IMR-90 (cell line): Measurements from ENCODE around the gene UEVLD.

ENCODE experiments used
- CHD1 ChIP-seq: IDR thresholded peaks from 2 replicates; pipeline ENCODE4 v1.6.1; 2012; ENCODE audit warnings: low read depth, low read length, improper control_type of control experiment
- CTCF ChIP-seq: conservative IDR thresholded peaks from 2 replicates; pipeline ENCODE4 v1.5.1; 2012; ENCODE audit warnings: mild to moderate bottlenecking, low read depth, low read length, improper control_type of control experiment
- POLR2A ChIP-seq: IDR thresholded peaks from 2 replicates; pipeline ENCODE4 v1.6.1; 2012; ENCODE audit warnings: mild to moderate bottlenecking, low read depth, low read length
- RAD21 ChIP-seq: IDR thresholded peaks from 2 replicates; pipeline ENCODE4 v1.6.1; 2012; ENCODE audit warnings: low read length, improper control_type of control experiment
- RCOR1 ChIP-seq: IDR thresholded peaks from 2 replicates; pipeline ENCODE4 v1.6.1; 2012; ENCODE audit warnings: mild to moderate bottlenecking, low read length, improper control_type of control experiment; ENCODE audit not compliant: insufficient replicate concordance
- RFX5 ChIP-seq: IDR thresholded peaks from 2 replicates; pipeline ENCODE4 v1.8.0; 2012; ENCODE audit warnings: low read depth, mild to moderate bottlenecking, low read length, moderate library complexity
- SMC3 ChIP-seq: fragments of 150-350 bp; IDR thresholded peaks from 2 replicates; pipeline ENCODE4 v1.6.1; 2016; ENCODE audit warnings: low read depth, mild to moderate bottlenecking, antibody characterized with exemption, low read length, moderate library complexity

DNA sequence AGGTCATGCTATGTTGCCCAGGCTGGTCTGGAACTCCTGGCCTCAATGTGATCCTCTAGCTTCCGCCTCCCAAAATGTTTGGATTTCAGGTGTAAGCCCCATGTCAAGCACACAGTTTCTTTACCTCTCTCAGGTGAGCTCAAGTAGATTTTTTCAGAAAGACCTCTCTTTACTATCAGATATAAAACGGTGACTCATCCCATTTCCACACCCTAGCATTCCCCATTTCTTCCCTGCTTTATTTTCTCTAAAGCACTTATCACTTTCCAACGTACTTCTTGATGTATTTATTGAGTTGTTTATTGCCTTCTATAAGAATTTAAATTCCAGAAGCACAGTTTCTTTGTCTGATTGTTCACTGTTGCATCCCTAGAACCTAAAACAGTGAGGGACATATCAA is 65.5 kb downstream of the UEVLD start:
- TF ChIP-seq CTCF (no peak), SMC3 (no peak), RFX5 (no peak), POLR2A (no peak), CHD1 (no peak), RAD21 (no peak), RCOR1 (no peak)
